Measurements from ENCODE around the gene SPRR5.

GRCh38 chr1:152919071-152919470, 27.9 kb upstream of the SPRR5 start:
- TF ChIP-seq CTCF (IDR thresholded peaks at IDR 0.05; ENCODE audit: insufficient read depth, low read depth, low read length): no peak
- TF ChIP-seq EZH2 (IDR thresholded peaks at IDR 0.05; ENCODE audit: insufficient read depth, low read length): no peak
